HG03378 (cell line): ENCODE results near the gene MAFB.

Experiments used
- ATAC-seq: cut with Tn5 transposase; IDR thresholded peaks from one replicate; pipeline ENCODE4 v1.9.1; 2021; ENCODE audit warnings: mild to moderate bottlenecking, moderate library complexity; ENCODE audit not compliant: unreplicated experiment

The MAFB gene

DNA sequence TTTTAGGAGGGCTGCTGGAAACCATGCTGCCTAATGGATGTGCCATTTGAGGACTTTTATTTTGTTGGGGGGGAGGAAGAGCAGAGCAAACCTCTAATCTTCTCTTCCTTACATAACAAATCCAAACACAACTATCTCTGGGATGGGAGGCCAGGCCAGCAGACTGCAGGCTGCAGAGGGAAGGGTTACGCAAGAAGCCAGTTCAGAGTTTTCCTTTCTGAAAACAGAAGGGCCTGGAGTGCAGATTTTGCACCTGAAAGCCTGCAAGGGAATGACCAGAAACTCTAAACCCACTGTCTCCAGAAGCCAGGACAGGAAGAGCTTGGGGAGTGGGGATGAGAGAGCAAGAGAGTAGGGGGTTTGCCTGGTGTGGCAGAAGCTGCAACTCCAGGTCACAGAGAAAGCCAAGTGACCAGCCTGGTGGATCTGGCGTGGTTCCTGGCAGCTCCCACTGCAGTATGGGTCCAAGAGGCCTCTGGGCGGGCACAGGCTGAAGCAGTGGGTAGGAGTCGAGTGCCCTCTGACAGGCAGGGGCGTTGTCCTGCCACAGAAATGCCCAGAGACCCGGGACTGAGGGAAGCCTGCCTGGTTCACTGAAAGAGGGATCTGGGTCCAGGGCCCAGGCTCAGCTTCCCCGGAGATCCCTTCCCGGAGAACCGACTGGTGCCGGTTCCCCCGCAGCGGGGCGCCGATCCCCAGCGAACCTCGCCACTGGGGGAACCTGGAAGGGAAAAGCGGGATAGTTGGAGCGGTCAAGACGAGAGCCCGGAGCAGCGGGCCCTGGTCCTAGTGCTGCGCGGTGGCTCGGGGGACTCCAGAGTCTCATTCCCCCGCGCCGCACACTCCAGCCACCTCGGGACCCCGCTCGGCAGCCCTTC lies 6.7 kb downstream of the MAFB start:
- ATAC-seq, result no peak

DNA sequence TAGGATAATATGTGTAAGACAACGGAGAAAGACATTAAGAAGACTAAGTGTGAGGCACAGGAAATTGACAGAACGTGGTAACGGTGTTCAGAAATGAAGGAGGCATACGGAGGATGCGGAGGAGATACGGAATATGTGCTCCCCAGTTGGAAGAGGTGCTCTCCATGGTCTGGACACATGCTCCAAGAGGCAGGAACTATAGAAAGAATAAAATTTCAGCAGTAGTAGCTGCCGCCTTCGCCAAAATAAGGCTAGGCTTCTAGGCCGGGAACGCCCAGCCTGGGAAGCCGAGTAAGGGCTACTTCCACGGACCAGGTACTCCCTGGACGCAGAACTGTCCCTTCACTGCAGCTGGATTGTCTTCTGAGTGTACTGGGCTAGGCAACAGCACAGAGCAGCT lies 7.4 kb downstream of the MAFB start:
- ATAC-seq, result no peak

DNA sequence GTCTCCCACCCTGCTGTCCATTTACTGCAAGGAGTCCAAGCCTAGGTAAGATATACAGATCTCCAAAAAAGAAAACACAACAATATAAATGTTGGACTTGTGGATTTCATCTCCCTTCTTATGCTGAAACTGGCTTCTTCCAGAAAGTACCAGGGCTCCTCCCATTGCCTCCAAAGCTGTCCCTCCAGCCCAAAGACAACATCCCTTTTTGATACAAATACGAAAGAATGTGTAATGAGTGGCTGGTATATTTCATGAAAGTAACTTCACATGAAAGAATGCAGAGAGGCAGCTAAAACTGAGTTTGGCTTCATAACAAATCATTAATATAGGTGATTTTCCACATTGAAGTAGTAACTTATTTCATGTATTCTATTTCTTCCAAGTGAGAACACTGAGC lies 7.9 kb downstream of the MAFB start:
- ATAC-seq, result no peak

DNA sequence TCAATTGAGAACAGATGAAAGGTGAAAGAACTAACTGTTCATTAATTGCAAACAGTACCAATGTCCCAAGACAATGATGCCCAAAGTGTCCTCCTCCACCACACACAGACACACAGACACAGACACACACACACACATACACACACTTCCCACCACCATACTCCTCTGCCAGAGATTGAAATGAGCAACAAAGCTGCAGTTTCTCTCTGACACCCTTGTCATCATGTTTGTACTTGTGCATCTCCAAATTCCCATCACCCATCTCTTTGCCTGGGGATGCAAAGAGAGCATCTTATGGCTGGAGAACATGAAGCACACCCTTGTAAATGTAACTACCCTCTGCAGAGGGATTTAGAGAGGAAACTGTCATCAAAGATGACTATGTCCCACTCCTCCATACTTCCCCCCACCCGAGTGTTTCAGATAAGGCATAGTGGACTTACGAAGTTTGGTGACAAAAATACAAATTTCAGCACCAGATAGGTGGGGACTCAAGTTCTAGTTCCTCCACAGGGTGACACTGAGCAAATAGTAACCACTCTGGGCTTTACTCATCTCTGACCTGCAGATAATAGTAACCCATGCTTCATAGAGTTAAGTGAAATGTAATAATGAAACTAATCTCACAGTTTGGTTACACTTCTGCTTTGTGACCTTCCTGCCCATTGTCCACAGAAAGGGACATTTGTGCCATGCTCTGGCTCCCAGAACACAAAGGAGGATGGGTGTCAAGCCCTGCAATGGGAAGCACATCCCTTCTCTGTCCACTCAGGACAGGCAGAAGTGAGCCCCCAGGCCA lies 8.7 kb downstream of the MAFB start:
- no peak for ATAC-seq

DNA sequence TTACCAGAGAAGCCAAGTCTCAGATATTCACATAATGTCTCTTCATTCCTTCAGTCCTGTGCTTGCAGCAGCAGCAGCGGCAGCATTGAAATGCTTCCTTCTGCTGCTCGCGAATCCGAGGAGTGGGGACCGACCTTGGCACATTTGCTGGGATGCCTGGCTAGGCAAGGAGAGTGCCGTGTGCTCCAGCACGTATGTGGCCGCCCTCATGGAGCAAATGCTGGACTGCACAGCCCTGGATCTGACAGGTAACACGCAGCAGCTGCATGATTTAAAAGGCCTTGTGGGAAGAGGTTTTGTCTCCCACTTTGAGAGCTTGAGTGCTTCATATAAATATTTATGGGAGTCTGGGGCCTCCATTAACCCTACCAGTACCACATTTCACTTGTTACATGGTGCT lies 9.9 kb downstream of the MAFB start:
- no peak for ATAC-seq

DNA sequence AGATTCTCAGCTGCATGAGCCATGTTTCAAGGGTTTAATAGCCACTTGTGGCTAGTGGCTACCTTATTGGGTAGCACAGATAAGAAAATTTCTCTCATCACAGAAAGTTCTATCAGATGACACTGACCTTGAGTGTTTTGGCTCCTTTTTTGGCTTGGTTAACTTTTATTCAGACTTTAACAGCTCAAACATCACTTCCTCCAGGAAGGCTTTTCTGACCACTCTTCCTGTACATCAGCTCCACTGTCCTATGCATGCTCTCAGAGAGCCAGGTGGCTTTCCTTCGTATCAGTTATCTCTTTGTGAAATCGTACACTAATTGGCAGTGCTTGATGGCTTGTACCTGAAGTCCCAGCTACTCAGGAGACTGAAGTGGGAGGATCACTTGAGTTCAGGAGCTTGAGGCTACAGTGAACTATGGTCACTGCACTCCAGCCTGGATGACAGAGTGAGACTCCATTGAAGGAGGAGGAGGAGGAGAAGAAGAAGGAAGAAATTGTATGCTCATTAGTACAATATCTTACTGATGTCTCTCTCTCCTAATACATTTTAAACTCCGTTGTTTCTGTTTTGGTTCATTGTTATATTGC lies 10.7 kb downstream of the MAFB start:
- ATAC-seq, result no peak

DNA sequence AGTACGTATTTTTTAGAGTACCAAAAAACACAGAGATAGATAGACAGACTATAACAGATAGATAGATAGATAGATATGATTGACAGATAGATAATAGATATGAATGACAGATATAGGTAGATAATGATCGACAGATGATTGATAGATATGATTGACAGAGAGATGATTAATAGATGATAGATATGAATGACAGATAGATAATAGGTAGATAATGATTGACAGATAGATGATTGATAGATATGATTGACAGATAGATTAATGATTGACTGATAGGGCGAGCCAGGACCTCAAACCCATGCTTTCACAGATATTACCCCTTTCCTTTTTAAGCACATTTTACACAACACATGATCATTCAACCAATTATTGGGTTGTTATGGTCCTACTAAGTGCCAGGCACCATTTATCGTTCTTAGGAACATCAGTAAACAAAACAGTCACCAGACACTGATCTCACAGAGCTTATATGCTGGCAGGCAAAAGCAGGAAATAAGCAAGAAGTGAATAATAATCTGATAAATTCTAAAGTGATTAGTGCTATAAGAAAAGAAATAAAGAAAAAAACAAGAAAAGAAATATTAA lies 11.6 kb downstream of the MAFB start:
- ATAC-seq, result no peak

DNA sequence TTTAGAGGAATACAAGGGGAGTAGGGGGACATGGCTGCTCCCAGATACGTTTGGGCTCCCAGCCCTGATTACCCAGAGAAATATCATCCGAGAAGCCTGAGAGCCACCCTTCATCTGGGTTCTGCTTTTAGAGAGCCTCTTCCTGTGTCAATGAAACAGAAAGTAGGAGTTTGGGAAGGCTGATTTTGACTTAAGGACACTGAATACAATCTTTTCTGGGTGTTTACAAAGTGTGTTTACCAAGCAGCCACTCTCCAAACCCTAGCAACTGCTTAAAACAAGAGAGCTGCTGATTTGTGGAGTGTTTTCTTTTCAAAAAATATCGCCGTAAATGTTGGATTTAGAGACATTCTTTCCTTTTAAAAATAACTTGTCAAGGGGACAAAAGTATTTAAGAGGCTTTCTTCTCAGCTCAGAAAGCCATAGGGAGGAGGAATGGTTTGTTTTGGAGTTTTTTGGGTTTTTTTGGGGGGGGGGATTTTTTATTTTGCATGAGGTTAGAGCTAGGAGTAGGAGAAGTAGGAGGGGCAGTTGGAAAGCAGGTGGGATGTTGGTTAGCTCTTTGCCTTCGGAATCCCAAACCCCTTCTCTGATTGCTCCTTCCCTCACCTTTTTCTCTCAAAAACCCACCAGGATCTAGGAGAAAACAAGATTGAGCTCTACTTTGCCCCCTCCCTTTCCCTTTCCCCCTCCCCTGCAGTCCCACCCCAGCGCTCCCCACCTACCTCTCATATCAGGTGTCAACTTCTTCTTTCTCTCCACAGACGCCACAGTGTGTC lies 12.4 kb downstream of the MAFB start:
- no peak for ATAC-seq

DNA sequence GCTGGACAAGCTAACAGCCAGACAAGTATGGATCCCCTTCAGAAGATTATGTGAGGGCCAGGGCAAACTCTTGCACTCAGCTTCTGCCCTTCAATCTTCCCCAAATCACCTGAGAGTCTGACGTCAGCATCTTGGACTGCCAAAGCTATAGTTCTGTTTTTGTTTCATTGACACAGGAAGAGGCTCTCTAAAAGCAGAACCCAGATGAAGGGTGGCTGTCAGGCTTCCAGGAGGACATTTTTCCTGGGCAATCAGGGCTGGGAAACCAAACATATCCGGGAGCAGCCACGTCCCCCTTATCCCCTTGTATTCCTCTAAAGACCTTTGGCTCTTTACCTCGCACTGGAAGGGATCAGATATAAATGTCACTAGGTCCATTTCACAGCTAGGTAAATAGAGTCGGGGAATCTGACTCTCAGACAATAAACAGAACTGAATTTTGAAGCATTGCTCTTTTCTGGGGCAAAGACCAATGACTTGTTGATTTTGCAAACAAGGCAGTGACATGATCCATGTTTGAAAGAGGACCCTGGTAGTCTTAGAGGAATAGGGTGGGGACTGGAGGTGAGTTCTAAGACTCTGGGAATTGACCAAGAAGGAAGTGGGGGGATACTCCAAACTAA lies 13.3 kb downstream of the MAFB start:
- ATAC-seq, result no peak

DNA sequence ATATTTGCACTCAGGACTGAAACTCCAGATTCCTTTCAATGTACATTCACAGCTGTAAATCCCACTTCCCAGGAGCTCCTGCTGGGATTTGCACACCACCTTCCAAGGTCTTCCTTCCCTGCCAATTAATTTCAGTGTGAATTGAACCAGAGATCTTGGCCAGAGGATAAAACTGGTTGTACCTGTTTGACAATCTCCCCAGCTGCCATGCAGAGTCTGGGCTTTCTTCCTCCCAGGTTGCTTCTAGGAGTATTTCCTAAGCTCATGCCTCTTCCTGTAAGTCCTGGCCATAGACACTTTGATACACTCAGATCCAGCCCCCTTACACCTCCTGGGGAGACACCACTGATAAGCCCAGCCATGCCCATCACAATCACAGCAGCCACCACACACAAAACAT lies 15.6 kb downstream of the MAFB start:
- ATAC-seq, result no peak

DNA sequence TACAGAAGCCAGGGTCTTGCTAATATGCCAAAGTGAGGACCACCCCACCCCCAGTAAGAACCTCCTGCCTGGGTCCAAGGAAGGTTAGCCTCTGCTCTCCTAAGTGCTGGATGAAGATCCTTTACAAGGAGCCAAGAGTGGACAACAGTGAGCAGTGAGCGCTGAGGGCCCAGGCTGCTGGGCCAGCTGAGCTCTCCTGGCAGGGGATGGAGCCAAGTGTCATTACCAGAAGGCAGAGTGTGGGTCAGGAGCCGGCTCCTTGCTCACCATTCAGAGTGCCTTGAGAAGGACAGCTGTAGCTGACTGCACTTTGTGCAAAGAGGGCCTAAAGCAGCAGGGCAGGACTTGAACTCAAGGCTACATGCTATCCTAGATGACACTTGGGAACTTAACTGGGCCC lies 16.9 kb downstream of the MAFB start:
- no peak for ATAC-seq

DNA sequence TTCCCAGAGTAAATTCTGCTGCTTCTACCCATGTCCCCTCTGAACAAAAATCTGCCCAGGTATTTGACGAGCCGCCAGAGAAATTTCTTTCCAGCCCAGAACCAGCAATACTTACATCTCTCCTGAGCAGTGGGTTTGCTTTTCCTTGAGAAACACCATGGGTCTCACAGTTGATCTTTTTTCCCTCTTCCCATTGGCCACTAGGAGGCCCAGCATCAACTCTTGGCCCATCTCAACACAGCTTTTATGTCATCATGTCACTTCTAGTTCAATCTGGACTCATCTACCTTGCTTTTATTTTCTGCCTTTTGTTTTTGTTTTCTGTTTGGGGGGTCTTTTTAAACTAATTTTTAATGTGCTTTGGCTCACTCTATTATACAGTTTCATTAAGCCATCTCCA lies 18.8 kb downstream of the MAFB start:
- ATAC-seq, result no peak

DNA sequence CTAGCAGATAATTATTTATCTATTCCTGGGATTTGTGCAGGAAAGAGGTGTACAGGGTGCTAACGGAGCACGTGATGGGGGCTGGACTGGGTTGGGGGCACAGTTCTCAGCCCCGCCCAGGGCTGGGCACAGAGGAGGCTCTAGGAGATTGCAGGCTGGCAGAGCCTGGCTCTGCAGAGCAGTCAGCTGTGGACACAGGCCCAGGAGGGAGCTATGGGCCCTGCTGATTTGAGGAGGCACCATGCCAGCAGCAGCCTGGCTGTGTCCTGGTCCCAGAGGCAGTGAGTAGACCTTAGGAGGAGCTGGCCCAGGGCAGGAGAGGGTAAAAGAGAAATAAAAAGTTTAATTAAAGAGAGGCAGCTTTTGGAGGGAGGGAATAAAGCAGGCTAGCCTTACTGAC lies 19.3 kb downstream of the MAFB start:
- no peak for ATAC-seq

DNA sequence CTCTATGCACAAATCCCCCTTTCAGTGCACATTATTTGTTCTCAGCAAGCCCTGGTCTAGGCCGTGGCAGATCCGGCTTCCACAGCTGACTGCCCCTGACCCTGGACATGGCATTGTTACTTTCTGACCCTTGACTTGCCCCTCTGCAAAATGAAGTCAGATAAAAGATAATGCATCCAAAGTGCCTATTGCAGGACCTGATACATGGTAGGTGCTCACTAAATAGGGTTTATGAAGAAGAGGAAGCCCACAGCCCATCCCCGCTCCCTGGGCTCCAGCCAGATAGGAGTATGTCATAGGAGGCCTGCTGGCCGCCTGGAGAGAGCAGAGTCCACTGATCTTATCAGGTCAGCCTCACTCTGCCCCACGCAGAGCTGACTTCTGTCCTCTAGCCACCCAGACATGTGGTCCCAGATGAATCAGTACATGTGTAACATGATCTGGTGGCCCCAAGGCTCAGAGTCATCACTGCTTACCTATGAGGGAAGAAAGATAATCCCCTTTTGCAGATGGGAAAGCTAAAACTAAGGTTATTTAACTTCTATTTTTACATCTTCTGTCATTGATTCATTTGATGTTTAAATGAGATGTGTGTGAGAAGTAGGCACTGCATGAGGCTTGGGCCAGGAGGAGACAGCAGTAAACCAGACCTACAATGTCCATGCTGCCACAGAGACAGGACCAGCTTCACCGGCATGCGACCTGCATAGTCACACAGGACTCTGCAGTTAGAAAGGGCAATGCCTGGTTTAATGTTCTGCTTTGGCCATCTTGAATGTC lies 20.4 kb downstream of the MAFB start:
- no peak for ATAC-seq

DNA sequence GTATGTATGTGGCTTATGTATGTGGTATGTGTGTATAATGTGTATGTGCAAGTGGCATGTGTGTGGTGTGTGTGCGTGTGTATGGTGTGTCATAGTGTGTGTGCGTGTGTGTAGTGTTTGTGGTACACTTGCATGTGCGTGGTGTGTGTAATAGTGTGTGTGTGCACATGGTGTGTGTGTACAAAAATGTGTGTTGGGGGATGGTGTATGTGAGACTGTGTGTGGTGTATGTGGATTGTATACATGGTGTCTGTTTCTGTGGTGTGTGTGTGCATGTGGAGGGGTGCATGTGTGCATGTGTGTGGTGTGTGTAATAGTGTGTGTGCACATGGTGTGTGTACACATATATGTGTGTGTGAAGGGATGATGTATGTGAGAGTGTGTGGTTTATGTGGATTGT lies 21.5 kb downstream of the MAFB start:
- no peak for ATAC-seq

DNA sequence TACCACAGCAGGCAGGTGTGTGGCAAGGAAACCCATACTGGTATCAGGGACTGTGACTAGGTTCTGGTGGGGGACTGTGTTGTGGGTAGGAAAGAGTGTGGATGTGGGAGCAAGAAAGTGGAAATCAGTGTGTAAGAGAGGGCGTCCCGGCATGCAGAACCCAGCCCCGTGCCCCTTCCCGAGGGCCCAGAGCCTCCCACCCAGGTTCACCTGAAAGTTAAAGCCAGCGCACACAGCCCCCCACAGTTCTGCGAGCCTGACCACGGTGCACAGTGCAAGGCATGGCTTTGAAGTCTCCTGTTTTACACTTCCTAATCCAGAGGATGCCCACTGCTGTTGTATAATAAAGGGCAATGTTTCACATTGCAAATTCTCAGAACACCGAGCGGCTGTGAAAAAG lies 22.7 kb downstream of the MAFB start:
- no peak for ATAC-seq

DNA sequence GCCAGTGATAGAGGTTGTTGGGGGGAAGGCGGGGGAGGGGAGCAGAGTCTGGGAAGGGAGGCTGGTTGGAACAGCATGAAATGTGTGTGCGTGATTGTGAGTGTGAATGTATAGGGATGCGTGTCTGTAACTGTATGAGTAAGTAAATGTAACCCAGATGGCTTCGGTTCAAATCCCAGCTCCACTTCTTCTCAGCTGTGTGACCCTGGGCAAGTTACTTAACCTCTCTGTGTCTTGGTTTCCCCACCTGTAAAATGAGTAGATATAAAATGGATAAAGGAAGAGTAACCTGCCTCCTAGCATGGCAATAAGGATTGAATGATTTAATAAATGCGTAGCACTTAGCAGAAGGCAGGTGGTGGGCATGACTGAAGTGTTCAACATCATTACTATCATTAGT lies 24.1 kb downstream of the MAFB start:
- no peak for ATAC-seq

DNA sequence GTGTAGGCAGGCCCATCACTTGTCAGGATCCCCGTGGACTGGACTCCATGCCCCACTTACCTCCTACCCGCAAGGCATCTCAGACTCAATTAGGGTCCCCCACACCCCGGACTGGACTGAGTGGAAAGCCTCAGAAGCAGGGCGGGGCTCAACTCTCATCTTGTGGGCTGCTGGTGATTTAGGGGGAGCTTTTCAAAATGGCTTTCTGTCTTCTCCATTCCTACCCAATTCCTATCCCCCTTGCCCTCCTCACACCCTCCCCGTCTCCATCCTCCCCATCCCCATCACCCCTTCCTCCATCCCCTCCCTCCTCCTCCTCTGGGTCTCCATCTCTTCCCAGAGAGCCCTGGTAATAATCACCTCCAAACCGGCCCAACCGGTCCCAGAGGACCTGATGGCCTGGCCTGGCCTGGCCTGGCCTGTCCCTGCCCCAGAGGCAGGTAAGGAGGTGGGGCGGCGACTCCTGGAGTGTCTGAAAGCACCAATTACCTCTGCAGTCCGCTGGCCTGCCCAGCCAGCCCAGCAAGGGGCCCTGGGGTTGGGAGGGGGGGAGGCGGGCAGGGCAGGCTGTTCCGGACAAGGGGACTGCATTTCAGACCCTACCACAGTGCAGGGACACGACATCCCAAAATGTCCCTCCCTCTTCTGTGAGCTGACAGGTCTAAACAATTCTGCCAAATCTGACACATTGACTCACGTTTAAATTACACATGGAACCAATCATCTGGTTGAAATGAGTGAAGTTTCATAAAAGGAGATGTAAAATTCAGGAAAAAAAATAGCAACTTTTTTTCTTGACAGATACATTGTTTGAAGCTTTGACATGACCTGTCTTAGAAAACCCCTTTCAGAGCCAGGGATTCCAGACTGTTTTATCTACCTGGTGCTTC lies 24.8 kb downstream of the MAFB start:
- ATAC-seq, result no peak
